Prostate gland (tissue), 2 donors: ENCODE results near the gene ARID2.

Experiments
- CTCF ChIP-seq, 4 experiments: fragments of 200-600 bp in 2 of 4; fragments of 450-650 bp in 2 of 4; sonication (generic) in 2 of 4; IDR thresholded peaks; 1 replicate in 3 of 4; 2 replicates in 1 of 4; pipeline ENCODE4 v1.5.1; 2016 to 2019; ENCODE audit warnings: antibody characterized with exemption in 4 of 4, mild to moderate bottlenecking in 2 of 4, moderate library complexity in 2 of 4
- POLR2A ChIP-seq: fragments of 450-650 bp; IDR thresholded peaks from one replicate; pipeline ENCODE4 v1.6.1; 2016; ENCODE audit warnings: antibody characterized with exemption, mild to moderate bottlenecking
- POLR2AphosphoS5 ChIP-seq: sonication (generic); formaldehyde crosslinking; IDR thresholded peaks from one replicate; pipeline ENCODE4 v1.6.1; 2017; ENCODE audit warnings: antibody characterized with exemption

- TF ChIP-seq CTCF (IDR thresholded peaks at IDR 0.05) = no peak
- no peak for TF ChIP-seq POLR2AphosphoS5
- no peak for TF ChIP-seq POLR2A
These were observed 98.5 kb downstream of the ARID2 start for GRCh38 chr12:45827974-45828373.
